GM12878 (cell line): ENCODE data around the gene BNIP5. TPM values are rescaled to one million over a fixed set of nuclear protein-coding genes. Genes with fewer than 3 reads are reported as not detected.
"Not testable (repeated sequence)": the region's sequence is repeated elsewhere in the genome, so short reads cannot be mapped to it uniquely, and the experiment has no call there.

Source experiments
- ATAC-seq: fragments of 200-7000 bp; cut with Tn5 transposase; 3 replicates; pipeline ENCODE4 v1.9.1; 2020; ENCODE audit warnings: mild to moderate bottlenecking, moderate library complexity
- BruUV-seq: library from RNA; stranded (reverse); fragments of 400-500 nt; replicated peaks from 2 replicates; lab custom pipeline; 2021; lab: Mats Ljungman, UMichigan
- CTCF ChIA-PET: fragments of 300-600 bp; sonication (Branson Sonifier 250); formaldehyde crosslinking; extraction: SDS; loops from one replicate; lab custom pipeline; 2021; ENCODE audit warnings: inconsistent platforms; lab: Yijun Ruan, JAX
- POLR2A ChIA-PET: fragments of 350-600 bp; formaldehyde crosslinking; extraction: SDS; loops from one replicate; lab custom pipeline; 2021; ENCODE audit warnings: inconsistent platforms; lab: Charles Lee
- RAD21 ChIA-PET: fragments of 300-600 bp; sonication (Branson Sonifier 250); formaldehyde crosslinking; loops from one replicate; lab custom pipeline; 2023; ENCODE audit warnings: antibody characterized with exemption; ENCODE audit not compliant: unreplicated experiment; lab: Charles Lee
- SMC1A ChIA-PET: fragments of 300-600 bp; sonication (Branson Sonifier 250); formaldehyde crosslinking; loops from one replicate; lab custom pipeline; 2023; ENCODE audit not compliant: unreplicated experiment, uncharacterized antibody; lab: Charles Lee
- DNase-seq: peaks from one replicate; pipeline ENCODE4 v3.0.0-alpha.2; 2011; ENCODE audit warnings: low read depth, low spot score
- FAIRE-seq: peaks from 3 replicates; lab custom pipeline; 2011; peaks lifted over from hg19 to GRCh38; lab: Jason Lieb, UNC
- H2AFZ ChIP-seq: 2 replicates; pipeline ENCODE4 v1.6.0; 2011; ENCODE audit warnings: low read depth, low read length, control low read depth; ENCODE audit not compliant: control insufficient read depth
- H3K27ac ChIP-seq: 2 replicates; pipeline ENCODE4 v1.5.1; 2011; ENCODE audit warnings: control low read depth; ENCODE audit not compliant: control insufficient read depth, insufficient read depth
- H3K27me3 ChIP-seq, 2 experiments: replicated peaks in 1 of 2; 2 replicates each; pipeline versions ENCODE4 v1.6.0 to v1.6.1; 2011; ENCODE audit warnings: low read length in 1 of 2; ENCODE audit not compliant: control insufficient read depth in 2 of 2, insufficient read depth in 2 of 2
- H3K36me3 ChIP-seq, 2 experiments: 2 replicates each; pipeline ENCODE4 v1.5.1; 2011; ENCODE audit warnings: low read length in 1 of 2; ENCODE audit not compliant: control insufficient read depth in 2 of 2, insufficient read depth in 2 of 2
- H3K4me1 ChIP-seq: 2 replicates; pipeline ENCODE4 v1.6.1; 2011; ENCODE audit warnings: mild to moderate bottlenecking, low read length, moderate library complexity, mixed read lengths; ENCODE audit not compliant: control insufficient read depth, insufficient read depth
- H3K4me2 ChIP-seq: 2 replicates; pipeline ENCODE4 v1.6.0; 2011; ENCODE audit warnings: control low read depth; ENCODE audit not compliant: control insufficient read depth, insufficient read depth
- H3K4me3 ChIP-seq: fragments of 200-600 bp; sonication (generic); 2 replicates; pipeline ENCODE4 v1.5.1; 2016
- H3K79me2 ChIP-seq: 2 replicates; pipeline ENCODE4 v1.6.0; 2011; ENCODE audit warnings: low read length; ENCODE audit not compliant: control insufficient read depth, insufficient read depth
- H3K9ac ChIP-seq: 2 replicates; pipeline ENCODE4 v1.8.0; 2011; ENCODE audit warnings: low read length, control low read depth, mixed read lengths; ENCODE audit not compliant: control insufficient read depth, insufficient read depth
- H3K9me3 ChIP-seq: replicated peaks from 3 replicates; pipeline ENCODE4 v1.5.1; 2011; ENCODE audit warnings: mild to moderate bottlenecking, low read length; ENCODE audit not compliant: control insufficient read depth, insufficient read depth
- H4K20me1 ChIP-seq: 2 replicates; pipeline ENCODE4 v1.6.0; 2011; ENCODE audit not compliant: control insufficient read depth, insufficient read depth
- BHLHE40 ChIP-seq, 2 experiments: fragments of 450-650 bp in 1 of 2; IDR thresholded peaks; 2 replicates each; pipeline ENCODE4 v1.6.1; 2011 to 2017; ENCODE audit warnings: low read depth in 2 of 2, borderline replicate concordance in 1 of 2, improper control_type of control experiment in 1 of 2, low read length in 1 of 2, mild to moderate bottlenecking in 1 of 2
- YY1 ChIP-seq: IDR thresholded peaks from 2 replicates; pipeline ENCODE4 v1.6.1; 2011; ENCODE audit warnings: low read depth, mild to moderate bottlenecking, low read length
- WGBS: methylation state at CpG from one replicate; pipeline ENCODE4 v1.1.6; 2016; ENCODE audit warnings: low lambda C conversion rate; ENCODE audit not compliant: insufficient replicate concordance, insufficient coverage; ENCODE audit errors: missing lambda C conversion rate; 5-methylcytosine and 5-hydroxymethylcytosine counted together
- in situ Hi-C: fragments of 300-500 bp; cut with MboI; formaldehyde crosslinking; loops from 9 replicates; pipeline ENCODE4 v1.14.3; 2018; ENCODE audit warnings: mixed read lengths
- intact Hi-C: fragments of 100-400 bp; cut with micrococcal nuclease; formaldehyde crosslinking; loops from one replicate; pipeline ENCODE4 v1.14.2; 2022; ENCODE audit not compliant: unreplicated experiment
- polyA plus RNA-seq, 11 experiments: library from polyadenylated mRNA; depleted of rRNA in 4 of 11; unstranded in 6 of 11; stranded (reverse) in 5 of 11; fragments of >200 nt; fragmentation: Nextera tagmentation in 4 of 11; fragmentation: Illumina TruSeq in 1 of 11; extraction: Ambion mirVana in 4 of 11; extraction: Trizol in 1 of 11; gene quantifications; 1 replicate in 1 of 11; 2 replicates in 10 of 11; pipeline versions ENCODE4 v1.2.1 to v1.2.3, GENCODE V29; 2011 to 2016; ENCODE audit warnings: inconsistent platforms in 2 of 11, missing spikeins in 2 of 11, low read depth in 1 of 11
- total RNA-seq, 4 experiments: library from RNA; depleted of rRNA in 3 of 4; stranded (reverse); fragments of >200 nt in 3 of 4; fragmentation: Illumina TruSeq in 1 of 4; extraction: Trizol in 1 of 4; gene quantifications; 2 replicates each; pipeline versions ENCODE4 v1.2.1 to v1.2.3, GENCODE V29; 2013 to 2021

The BNIP5 gene
- total and polyA plus RNA-seq, 10 of the 15 experiments (the other 5 are each of a cell fraction or from before 2014, with no cell fraction given), result 0.02 to 0.68 (median 0.05) TPM; not detected in 2

GRCh38 chr6:36339146-36339545, 2.5 kb upstream of the BNIP5 start:
- Histone ChIP-seq H3K4me1 (peaks cover 40% of the 10 kb centered on the region), H3K9ac (no peak overlapping the region), H3K36me3 (no peaks in the 10 kb centered on the region), H3K27ac (no peak overlapping the region), H3K79me2 (no peaks in the 10 kb centered on the region), H3K27me3 (peaks cover 0 to 3% of the 10 kb centered on the region in 2 experiments; a peak in 1 of 4 replicates), H2AFZ (no peak overlapping the region), H3K9me3 (no peaks in the 10 kb centered on the region), H3K4me3 (no peak overlapping the region), H4K20me1 (no peaks in the 10 kb centered on the region), H3K4me2 (no peak overlapping the region)
- ChIA-PET SMC1A (interaction anchor here (13.7 kb wide), 1 partner anchor 21 kb away, joined by 386 read pairs; no protein-coding TSS in a partner anchor), POLR2A (interaction anchor here (3.3 kb wide), 1 partner anchor 18 kb away, joined by 30 read pairs; no protein-coding TSS in a partner anchor), RAD21 (interaction anchor here (1.0 to 11.6 kb wide), 2 partner anchors 17 to 311 kb away, joined by 3 to 311 read pairs; no protein-coding TSS in a partner anchor), CTCF (interaction anchor here (0.6 to 19.9 kb wide), 3 partner anchors 18 to 833 kb away, joined by 3 to 483 read pairs (median 3); no protein-coding TSS in a partner anchor)
- intact Hi-C loops, result loop anchor here (5.0 kb wide), 1 partner anchor 37 kb away; no protein-coding TSS in a partner anchor
- FAIRE-seq, result no peak
- 56% methylated on average over 12 of the region's 12 CpGs for WGBS
- in situ Hi-C loops, result no loop called here
- no peak for DNase-seq
- TF ChIP-seq BHLHE40 (IDR thresholded peaks at IDR 0.05; ENCODE audit: borderline replicate concordance in 1 of 2, low read depth in 2 of 2, low read length in 1 of 2), result no peak
- 0 out of 2 replicates have a peak, but pooled peaks have one; percentile 9 for TF ChIP-seq YY1
- no peak for ATAC-seq
- BruUV-seq, result no TSS peak

- H3K4me2 ChIP-seq, BruUV-seq, H2AFZ ChIP-seq, ATAC-seq, H4K20me1 ChIP-seq, H3K27ac ChIP-seq, H3K27me3 ChIP-seq, in situ Hi-C loops, H3K9ac ChIP-seq, H3K9me3 ChIP-seq, H3K36me3 ChIP-seq, DNase-seq, H3K79me2 ChIP-seq, FAIRE-seq, H3K4me3 ChIP-seq: not testable (repeated sequence)
- CTCF ChIA-PET, result interaction anchor here (2.6 to 19.9 kb wide), 2 partner anchors 19 to 35 kb away, joined by 16 to 483 read pairs; no protein-coding TSS in a partner anchor
- SMC1A ChIA-PET, result interaction anchor here (13.7 kb wide), 1 partner anchor 22 kb away, joined by 386 read pairs; no protein-coding TSS in a partner anchor
- intact Hi-C loops, result loop anchor here (5.0 kb wide), 1 partner anchor 36 kb away; no protein-coding TSS in a partner anchor
- 67% methylated on average over 1 of the region's 1 CpG for WGBS
- POLR2A ChIA-PET, result interaction anchor here (0.5 to 6.0 kb wide), 5 partner anchors 11 to 1038 kb away, joined by 4 to 44 read pairs (median 6); no protein-coding TSS in a partner anchor
- RAD21 ChIA-PET, result interaction anchor here (1.6 to 11.6 kb wide), 3 partner anchors 18 to 36 kb away, joined by 6 to 311 read pairs (median 16); no protein-coding TSS in a partner anchor
- H3K4me1 ChIP-seq, result peaks cover 40% of the 10 kb centered on the region
Observed at GRCh38 chr6:36338223-36338622, 1.5 kb upstream of the BNIP5 start.
